Measurements from ENCODE around the gene PPP1R26.
"Not testable (repeated sequence)": the region's sequence is repeated elsewhere in the genome, so short reads cannot be mapped to it uniquely, and the experiment has no call there.

PPP1R26 gene, protein sequence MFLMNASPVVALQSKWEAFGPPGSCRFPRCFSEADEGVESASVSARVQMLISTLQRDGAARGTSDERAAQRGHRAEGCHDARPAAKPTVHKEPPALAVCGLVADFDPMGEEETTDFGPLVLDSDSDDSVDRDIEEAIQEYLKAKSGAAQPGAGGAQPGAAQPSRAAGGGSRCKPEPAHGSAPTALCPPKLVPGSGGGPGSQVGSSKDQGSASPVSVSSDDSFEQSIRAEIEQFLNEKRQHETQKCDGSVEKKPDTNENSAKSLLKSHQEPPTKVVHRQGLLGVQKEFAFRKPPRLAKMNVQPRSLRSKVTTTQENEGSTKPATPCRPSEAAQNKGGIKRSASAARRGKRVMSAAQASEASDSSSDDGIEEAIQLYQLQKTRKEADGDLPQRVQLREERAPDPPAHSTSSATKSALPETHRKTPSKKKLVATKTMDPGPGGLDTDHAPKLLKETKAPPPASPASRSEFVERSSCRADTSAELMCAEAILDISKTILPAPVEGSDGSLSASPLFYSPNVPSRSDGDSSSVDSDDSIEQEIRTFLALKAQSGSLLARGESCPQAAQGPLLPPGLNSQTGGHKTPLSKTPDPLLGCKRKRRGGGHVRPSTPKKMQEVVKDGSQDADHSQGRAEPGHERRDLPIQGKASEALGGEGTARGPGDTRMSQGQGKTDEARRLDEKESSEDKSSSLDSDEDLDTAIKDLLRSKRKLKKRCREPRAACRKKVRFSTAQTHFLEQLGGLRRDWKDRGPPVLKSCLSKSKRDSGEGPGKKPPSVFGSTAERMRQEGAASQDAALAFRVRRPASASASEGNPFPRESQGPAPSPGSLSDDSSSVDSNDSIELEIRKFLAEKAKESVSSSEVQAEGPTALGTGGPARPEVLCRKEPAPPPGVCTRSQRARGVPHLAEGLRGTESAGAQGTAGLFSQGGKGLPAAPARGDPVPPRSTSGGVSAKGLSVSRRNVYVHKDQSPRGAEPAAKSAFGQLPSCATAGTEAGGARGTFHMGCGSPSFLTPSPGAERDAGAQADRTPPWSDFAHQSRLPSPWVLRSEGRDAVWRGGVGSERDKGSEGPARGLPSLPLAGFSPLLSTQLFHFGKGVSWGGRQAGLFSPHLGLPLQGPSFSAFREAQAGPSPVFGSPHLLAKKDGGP (N-terminal part only)

DNA sequence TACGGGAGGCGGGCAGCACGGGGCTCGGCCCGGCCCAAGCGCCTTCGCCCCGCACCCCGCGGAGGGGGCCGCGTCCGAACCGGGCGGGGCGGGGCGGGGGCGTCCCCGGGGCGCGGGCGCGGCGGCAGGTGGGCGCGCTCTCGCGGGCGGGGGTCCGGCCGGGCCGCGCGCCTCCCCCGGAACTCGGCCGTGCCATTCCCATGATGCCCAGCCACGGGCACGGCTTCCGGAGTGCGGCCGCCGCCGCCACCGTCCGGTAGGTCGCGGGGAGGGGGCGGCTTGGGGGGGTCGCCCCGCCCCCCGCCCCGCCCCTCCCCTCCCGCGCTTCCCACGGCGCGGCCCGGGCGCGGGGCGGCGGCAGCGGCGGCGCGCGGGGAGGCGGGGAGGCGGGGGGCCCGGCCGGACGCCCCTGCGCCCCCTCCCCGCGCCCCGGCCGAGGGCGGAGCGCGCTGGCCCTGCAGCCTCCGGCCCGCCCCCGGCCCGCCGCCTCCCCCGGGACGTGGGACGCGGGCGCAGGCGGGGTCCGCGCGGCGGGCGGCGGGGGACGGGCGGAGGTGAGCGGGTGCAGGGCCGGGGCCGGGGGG is at the start of gene PPP1R26:
TSS of gene PPP1R26 (plus strand) at position 314 of the 584 bp plus-strand sequence. CDS start 4,729 bp downstream, outside the sequence.
- H3K9me3 ChIP-seq (ENCODE audit: low read length) = no peaks in the 10 kb centered on the region
- no peaks in the 10 kb centered on the region for H3K79me2 ChIP-seq (ENCODE audit: insufficient read depth, low read length)
- no peaks in the 10 kb centered on the region; the same call in 1 of the 2 replicates for H3K27me3 ChIP-seq (ENCODE audit: insufficient read depth, low read length)
- H3K4me2 ChIP-seq (ENCODE audit: low read length) = peak within 1 kb of the TSS; percentile 62
- H3F3A ChIP-seq (ENCODE audit: insufficient read depth, low read length) = no peaks in the 10 kb centered on the region
- TF ChIP-seq EZH2 (IDR thresholded peaks at IDR 0.05; ENCODE audit: borderline replicate concordance, low read length) = no peak
- TF ChIP-seq, protein P1, sequence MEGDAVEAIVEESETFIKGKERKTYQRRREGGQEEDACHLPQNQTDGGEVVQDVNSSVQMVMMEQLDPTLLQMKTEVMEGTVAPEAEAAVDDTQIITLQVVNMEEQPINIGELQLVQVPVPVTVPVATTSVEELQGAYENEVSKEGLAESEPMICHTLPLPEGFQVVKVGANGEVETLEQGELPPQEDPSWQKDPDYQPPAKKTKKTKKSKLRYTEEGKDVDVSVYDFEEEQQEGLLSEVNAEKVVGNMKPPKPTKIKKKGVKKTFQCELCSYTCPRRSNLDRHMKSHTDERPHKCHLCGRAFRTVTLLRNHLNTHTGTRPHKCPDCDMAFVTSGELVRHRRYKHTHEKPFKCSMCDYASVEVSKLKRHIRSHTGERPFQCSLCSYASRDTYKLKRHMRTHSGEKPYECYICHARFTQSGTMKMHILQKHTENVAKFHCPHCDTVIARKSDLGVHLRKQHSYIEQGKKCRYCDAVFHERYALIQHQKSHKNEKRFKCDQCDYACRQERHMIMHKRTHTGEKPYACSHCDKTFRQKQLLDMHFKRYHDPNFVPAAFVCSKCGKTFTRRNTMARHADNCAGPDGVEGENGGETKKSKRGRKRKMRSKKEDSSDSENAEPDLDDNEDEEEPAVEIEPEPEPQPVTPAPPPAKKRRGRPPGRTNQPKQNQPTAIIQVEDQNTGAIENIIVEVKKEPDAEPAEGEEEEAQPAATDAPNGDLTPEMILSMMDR (IDR thresholded peaks at IDR 0.05; ENCODE audit: low read length) = no peak
- H2AFZ ChIP-seq (ENCODE audit: low read length) = no peak within 1 kb of the TSS
- no peaks in the 10 kb centered on the region for H4K20me1 ChIP-seq (ENCODE audit: insufficient read depth, low read length)
- H3K4me1 ChIP-seq (ENCODE audit: insufficient read depth, low read length, severe bottlenecking) = no peaks in the 10 kb centered on the region
- no peak within 1 kb of the TSS for H3K27ac ChIP-seq (ENCODE audit: low read depth, low read length, poor library complexity, severe bottlenecking)
- no peak within 1 kb of the TSS; the same call in 1 of the 2 replicates for H3K9ac ChIP-seq (ENCODE audit: low read length)
- peak within 1 kb of the TSS; percentile 42 for H3K4me3 ChIP-seq (ENCODE audit: low read depth, low read length, poor library complexity, severe bottlenecking)
- H3K9me2 ChIP-seq (ENCODE audit: low read depth, low read length) = no peaks in the 10 kb centered on the region
- no peaks in the 10 kb centered on the region for H3K36me3 ChIP-seq (ENCODE audit: insufficient read depth, low read length)

DNA sequence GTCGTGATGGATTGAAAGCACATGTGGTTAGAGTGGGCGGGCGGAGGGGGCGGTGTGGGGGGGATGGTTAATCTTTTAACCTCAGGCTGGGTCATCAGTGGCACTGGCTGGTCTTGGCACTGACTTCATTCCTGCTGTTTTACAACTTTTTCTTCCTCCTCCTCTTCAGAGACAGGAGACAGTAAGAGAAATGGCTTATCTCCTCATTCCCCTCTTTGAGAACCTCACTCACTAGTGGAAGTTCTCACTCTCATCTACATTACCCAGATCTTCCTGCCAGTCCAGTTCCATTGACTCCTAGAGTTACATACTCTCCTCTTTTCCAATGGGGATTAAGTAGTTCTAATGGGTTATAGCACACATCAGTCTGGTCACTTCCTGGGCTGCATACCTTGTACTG is 42.3 kb upstream of the PPP1R26 start:
- Histone ChIP-seq H3K27me3 (ENCODE audit: insufficient read depth, low read length) (no peaks in the 10 kb centered on the region; the same call in 1 of the 2 replicates), H3K4me3 (ENCODE audit: low read depth, low read length, poor library complexity, severe bottlenecking) (no peak overlapping the region), H3K4me1 (ENCODE audit: insufficient read depth, low read length, severe bottlenecking) (no peaks in the 10 kb centered on the region), H3K9ac (ENCODE audit: low read length) (no peak overlapping the region), H3F3A (ENCODE audit: insufficient read depth, low read length) (no peaks in the 10 kb centered on the region), H3K27ac (ENCODE audit: low read depth, low read length, poor library complexity, severe bottlenecking) (no peak overlapping the region), H3K79me2 (ENCODE audit: insufficient read depth, low read length) (no peaks in the 10 kb centered on the region), H3K4me2 (ENCODE audit: low read length) (no peak overlapping the region), H3K9me3 (ENCODE audit: low read length) (peaks cover 3% of the 10 kb centered on the region; the same call in 1 of the 2 replicates), H3K36me3 (ENCODE audit: insufficient read depth, low read length) (no peaks in the 10 kb centered on the region; the same call in 1 of the 2 replicates), H3K9me2 (ENCODE audit: low read depth, low read length) (no peaks in the 10 kb centered on the region), H2AFZ (ENCODE audit: low read length) (no peak overlapping the region), H4K20me1 (ENCODE audit: insufficient read depth, low read length) (no peaks in the 10 kb centered on the region)
- TF ChIP-seq, protein P1 (IDR thresholded peaks at IDR 0.05; ENCODE audit: low read length) = no peak
- no peak for TF ChIP-seq EZH2 (IDR thresholded peaks at IDR 0.05; ENCODE audit: borderline replicate concordance, low read length)

DNA sequence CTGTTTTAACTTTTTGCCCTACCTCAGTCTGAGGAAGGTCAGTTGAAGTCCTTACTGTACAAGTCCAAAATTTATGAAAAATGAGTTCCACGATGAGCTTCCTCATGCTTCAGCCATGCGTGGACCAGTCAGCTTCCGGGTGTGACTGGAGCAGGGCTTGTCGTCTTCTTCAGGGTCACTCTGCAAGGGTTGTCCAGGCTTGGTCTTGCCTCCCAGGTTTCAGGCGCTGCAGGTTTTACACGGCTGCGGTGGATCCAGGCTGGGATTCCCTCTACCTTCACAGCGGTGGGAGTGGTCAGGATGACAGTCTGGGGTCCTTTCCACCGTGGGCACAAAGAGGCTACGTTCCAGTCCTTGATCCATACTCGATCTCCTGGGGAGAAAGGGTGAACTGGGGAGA is 41.9 kb upstream of the PPP1R26 start:
- H3K4me2 ChIP-seq (ENCODE audit: low read length); H2AFZ ChIP-seq (ENCODE audit: low read length); H3K9me3 ChIP-seq (ENCODE audit: low read length); H3K36me3 ChIP-seq (ENCODE audit: insufficient read depth, low read length); H3K9ac ChIP-seq (ENCODE audit: low read length); H3K4me1 ChIP-seq (ENCODE audit: insufficient read depth, low read length, severe bottlenecking); H3K27ac ChIP-seq (ENCODE audit: low read depth, low read length, poor library complexity, severe bottlenecking); H3K79me2 ChIP-seq (ENCODE audit: insufficient read depth, low read length); H3K9me2 ChIP-seq (ENCODE audit: low read depth, low read length); H3K27me3 ChIP-seq (ENCODE audit: insufficient read depth, low read length); H3F3A ChIP-seq (ENCODE audit: insufficient read depth, low read length); H4K20me1 ChIP-seq (ENCODE audit: insufficient read depth, low read length); H3K4me3 ChIP-seq (ENCODE audit: low read depth, low read length, poor library complexity, severe bottlenecking): not testable (repeated sequence)
